A375 (cell line): ENCODE measurements around the gene SYAP1. TPM values are rescaled to one million over a fixed set of nuclear protein-coding genes. Genes with fewer than 3 reads are reported as not detected.

Source experiments
- small RNA-seq: library from RNA; depleted of rRNA; stranded (forward); fragments of <200 nt; gene quantifications from one replicate; pipeline ENCODE3, GENCODE V24; 2014
- total RNA-seq: library from RNA; depleted of rRNA; stranded (reverse); fragments of >200 nt; shearing (Covaris generic); gene quantifications from 2 replicates; pipeline ENCODE4 v1.2.3, GENCODE V29; 2014; rRNA removed

Gene SYAP1, protein sequence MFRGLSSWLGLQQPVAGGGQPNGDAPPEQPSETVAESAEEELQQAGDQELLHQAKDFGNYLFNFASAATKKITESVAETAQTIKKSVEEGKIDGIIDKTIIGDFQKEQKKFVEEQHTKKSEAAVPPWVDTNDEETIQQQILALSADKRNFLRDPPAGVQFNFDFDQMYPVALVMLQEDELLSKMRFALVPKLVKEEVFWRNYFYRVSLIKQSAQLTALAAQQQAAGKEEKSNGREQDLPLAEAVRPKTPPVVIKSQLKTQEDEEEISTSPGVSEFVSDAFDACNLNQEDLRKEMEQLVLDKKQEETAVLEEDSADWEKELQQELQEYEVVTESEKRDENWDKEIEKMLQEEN
- total RNA-seq = 43.6 and 51.4 TPM in 2 replicates

GRCh38 chrX:16719334-16720084 lies at the start of gene SYAP1:
Gene SYAP1, plus strand, starts transcription at chrX:16719612. Its CDS starts 113 bp downstream, at chrX:16719725.

DNA sequence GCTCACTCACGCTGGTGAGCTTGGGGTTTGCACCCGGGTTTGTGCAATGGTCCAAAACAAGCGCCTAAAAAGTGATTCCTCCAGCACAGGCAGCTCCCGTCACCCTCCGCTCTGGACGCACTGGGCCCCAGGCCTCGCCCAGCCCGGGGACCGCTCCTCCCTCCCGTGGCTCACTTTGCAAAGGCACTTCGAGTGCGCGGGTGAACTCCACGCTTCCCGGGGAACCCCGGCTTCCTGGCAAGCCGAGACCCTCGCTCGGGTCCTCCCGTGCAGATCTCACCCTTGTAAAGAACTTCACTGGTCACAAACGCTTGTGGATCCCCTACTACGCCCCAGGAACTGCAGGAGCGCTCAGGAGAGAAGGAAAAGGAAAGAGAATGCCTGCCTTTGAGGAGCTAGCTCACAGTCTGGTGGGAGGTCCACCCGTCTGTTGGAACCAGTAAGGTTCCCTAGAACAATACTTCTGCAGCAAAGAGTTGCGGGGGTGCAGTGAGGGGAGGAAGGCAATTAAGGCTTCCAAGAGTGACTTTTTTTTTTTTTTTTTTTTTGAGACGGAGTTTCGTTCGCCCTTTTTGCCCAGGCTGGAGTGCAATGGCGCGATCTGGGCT lies 6.8 kb upstream of the SYAP1 start, which contains the start of gene CTPS2:
TSS of gene CTPS2 (minus strand) at position 122 of the 608 bp plus-strand sequence. CDS start 9,767 bp downstream, outside the sequence.

GRCh38 chrX:16786139-16786790 lies 66.9 kb downstream of the SYAP1 start, which contains the start of gene TXLNG:
Gene TXLNG, plus strand, starts transcription at chrX:16786466. Its CDS starts 22 bp downstream, at chrX:16786488.

Small RNAs within 50 kb of the gene (small RNA-seq; reads per million reads assigned to genes)
- not detected for gene RNU7-56P
- gene RPL12P49 = not detected

Other genes with a start within 250 kb of the SYAP1 start
- not detected in 2 replicates for gene S100G, start 69.5 kb upstream of the SYAP1 start, total RNA-seq
- 14.5 and 18.0 TPM in 2 replicates for gene CTPS2, start 6.9 kb upstream of the SYAP1 start, total RNA-seq
- 27.7 and 28.1 TPM in 2 replicates for gene TXLNG, start 66.9 kb downstream of the SYAP1 start, total RNA-seq
- gene RBBP7, start 150.8 kb downstream of the SYAP1 start, total RNA-seq = 99.4 and 122 TPM in 2 replicates
- 0.53 and 0.56 TPM in 2 replicates for gene REPS2, start 227.0 kb downstream of the SYAP1 start, total RNA-seq